ENCODE data around the gene EFTUD2. TPM values are rescaled to one million over a fixed set of nuclear protein-coding genes. Genes with fewer than 3 reads are reported as not detected.

The EFTUD2 gene
- total and polyA plus RNA-seq, 2 donors (not counting 1 experiment from before 2014, with no cell fraction given), result 88.0 to 154 TPM

DNA sequence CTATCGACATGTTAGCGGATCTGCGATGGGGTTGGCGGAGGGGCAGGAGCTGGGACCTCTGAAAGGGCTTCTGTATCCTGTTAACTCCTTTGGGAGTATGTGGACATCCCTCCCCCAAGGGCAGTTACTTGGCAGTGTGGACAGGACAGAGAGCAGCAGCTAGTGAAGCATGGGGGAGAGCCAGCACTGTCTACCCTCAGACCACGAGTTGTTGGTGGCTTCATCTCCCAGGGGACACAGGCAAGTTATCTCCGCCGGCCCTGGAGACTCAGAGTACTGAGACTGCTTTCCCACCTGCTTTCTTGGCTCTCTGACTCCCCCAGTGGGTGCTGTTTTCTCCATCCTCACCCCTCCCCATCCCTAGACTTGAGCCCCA, 21.3 kb upstream of the EFTUD2 start:
- Histone ChIP-seq H3K36me3 (ENCODE audit: control insufficient read depth, insufficient read depth, low read length) (no peaks in the 10 kb centered on the region), H3K4me2 (ENCODE audit: extremely low read depth, insufficient read depth, low read length) (no peak overlapping the region), H3K27ac (ENCODE audit: insufficient read depth, low read length) (no peak overlapping the region), H3K27me3 (ENCODE audit: control insufficient read depth, insufficient read depth, low read length) (peaks cover 2% of the 10 kb centered on the region), H4K20me1 (ENCODE audit: control insufficient read depth, extremely low read depth, insufficient read depth, low read length) (no peaks in the 10 kb centered on the region), H3K4me1 (ENCODE audit: control insufficient read depth, extremely low read depth, insufficient read depth, low read length) (no peaks in the 10 kb centered on the region), H3K9ac (ENCODE audit: insufficient read depth, low read length) (no peak overlapping the region), H2AFZ (ENCODE audit: low read length) (no peak overlapping the region), H3K79me2 (ENCODE audit: control insufficient read depth, insufficient read depth, low read length) (no peaks in the 10 kb centered on the region), H3K4me3 (replicated peaks in 1 of 4; ENCODE audit: control extremely low read depth in 1 of 4, insufficient read depth in 1 of 4, low read depth in 3 of 4, low read length in 4 of 4) (no peak overlapping the region), H3K9me3 (ENCODE audit: control insufficient read depth, insufficient read depth, low read depth, low read length) (no peaks in the 10 kb centered on the region)
- TF ChIP-seq, protein P1, sequence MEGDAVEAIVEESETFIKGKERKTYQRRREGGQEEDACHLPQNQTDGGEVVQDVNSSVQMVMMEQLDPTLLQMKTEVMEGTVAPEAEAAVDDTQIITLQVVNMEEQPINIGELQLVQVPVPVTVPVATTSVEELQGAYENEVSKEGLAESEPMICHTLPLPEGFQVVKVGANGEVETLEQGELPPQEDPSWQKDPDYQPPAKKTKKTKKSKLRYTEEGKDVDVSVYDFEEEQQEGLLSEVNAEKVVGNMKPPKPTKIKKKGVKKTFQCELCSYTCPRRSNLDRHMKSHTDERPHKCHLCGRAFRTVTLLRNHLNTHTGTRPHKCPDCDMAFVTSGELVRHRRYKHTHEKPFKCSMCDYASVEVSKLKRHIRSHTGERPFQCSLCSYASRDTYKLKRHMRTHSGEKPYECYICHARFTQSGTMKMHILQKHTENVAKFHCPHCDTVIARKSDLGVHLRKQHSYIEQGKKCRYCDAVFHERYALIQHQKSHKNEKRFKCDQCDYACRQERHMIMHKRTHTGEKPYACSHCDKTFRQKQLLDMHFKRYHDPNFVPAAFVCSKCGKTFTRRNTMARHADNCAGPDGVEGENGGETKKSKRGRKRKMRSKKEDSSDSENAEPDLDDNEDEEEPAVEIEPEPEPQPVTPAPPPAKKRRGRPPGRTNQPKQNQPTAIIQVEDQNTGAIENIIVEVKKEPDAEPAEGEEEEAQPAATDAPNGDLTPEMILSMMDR (conservative IDR thresholded peaks at IDR 0.05 in 1 of 2, IDR thresholded peaks at IDR 0.05 in 1 of 2; ENCODE audit: low read depth in 1 of 2, low read length in 2 of 2), result no peak
- no peak for TF ChIP-seq EZH2 (IDR thresholded peaks at IDR 0.05; ENCODE audit: low read length, missing control alignments)
- DNase-seq (ENCODE audit: low read depth in 2 of 2), result no peak

DNA sequence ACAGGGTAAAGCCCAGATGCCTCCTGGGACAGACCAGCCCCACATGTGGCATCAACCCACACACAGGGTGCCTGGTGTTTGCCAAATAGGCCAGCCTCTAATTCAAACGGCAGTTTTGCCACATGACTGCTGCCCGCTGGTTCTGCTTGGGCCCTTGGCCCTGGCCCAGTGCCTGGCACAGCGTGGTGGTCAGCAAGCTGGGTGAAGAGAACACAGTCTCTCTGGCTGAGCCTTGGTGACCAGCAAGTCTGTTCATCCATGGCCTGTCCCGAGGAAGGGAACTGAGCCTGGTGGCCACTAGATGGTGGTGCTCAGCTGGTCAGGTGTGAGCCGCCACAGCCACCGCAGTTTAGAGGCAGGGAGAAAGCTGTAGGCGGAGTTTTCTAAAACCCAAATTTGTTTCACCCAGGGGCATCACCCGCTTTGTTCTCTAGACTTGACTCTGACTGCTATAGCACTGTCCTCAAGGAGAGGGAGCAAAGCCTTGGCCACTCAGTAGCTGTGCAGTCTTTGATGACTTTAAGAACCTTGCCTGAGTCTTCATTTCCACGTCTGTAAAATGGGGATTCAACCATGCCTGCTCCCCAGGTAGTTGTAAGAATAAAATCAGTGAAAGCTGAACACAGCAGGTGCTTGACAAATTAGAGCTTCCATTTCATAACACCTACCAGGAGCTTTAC, 20.8 kb upstream of the EFTUD2 start:
- Histone ChIP-seq H3K4me2 (ENCODE audit: extremely low read depth, insufficient read depth, low read length) (no peak overlapping the region), H3K4me3 (replicated peaks in 1 of 4; ENCODE audit: control extremely low read depth in 1 of 4, insufficient read depth in 1 of 4, low read depth in 3 of 4, low read length in 4 of 4) (no peak overlapping the region), H3K9ac (ENCODE audit: insufficient read depth, low read length) (no peak overlapping the region), H3K79me2 (ENCODE audit: control insufficient read depth, insufficient read depth, low read length) (no peaks in the 10 kb centered on the region), H4K20me1 (ENCODE audit: control insufficient read depth, extremely low read depth, insufficient read depth, low read length) (no peaks in the 10 kb centered on the region), H3K27ac (ENCODE audit: insufficient read depth, low read length) (no peak overlapping the region), H3K9me3 (ENCODE audit: control insufficient read depth, insufficient read depth, low read depth, low read length) (no peaks in the 10 kb centered on the region), H3K27me3 (ENCODE audit: control insufficient read depth, insufficient read depth, low read length) (peaks cover 2% of the 10 kb centered on the region), H3K4me1 (ENCODE audit: control insufficient read depth, extremely low read depth, insufficient read depth, low read length) (no peaks in the 10 kb centered on the region), H2AFZ (ENCODE audit: low read length) (no peak overlapping the region), H3K36me3 (ENCODE audit: control insufficient read depth, insufficient read depth, low read length) (no peaks in the 10 kb centered on the region)
- no peak for TF ChIP-seq EZH2 (IDR thresholded peaks at IDR 0.05; ENCODE audit: low read length, missing control alignments)
- TF ChIP-seq, protein P1 (conservative IDR thresholded peaks at IDR 0.05 in 1 of 2, IDR thresholded peaks at IDR 0.05 in 1 of 2; ENCODE audit: low read depth in 1 of 2, low read length in 2 of 2), result peak; percentile 86 to 87
- DNase-seq (ENCODE audit: low read depth in 2 of 2), result peak; percentile 70 to 85

DNA sequence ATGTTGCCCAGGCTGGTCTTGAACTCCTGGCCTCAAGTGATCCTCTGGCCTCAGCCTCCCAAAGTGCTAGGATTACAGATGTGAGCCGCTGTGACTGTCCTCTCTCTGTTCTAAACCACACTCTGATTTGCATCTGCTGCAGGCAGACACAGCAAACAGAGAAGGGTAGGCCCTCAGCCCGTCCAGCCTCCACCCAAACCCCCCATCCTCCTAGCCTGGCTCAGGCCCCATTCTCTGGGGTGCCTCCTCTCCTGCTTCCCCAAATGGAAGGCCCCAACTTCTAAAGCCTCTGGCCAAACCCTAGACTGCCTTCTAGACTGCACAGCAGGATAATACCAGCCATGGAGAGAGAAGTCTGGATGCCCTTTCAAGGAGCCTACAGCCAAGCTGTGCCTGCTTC, 20.2 kb upstream of the EFTUD2 start:
- Histone ChIP-seq H3K9ac (ENCODE audit: insufficient read depth, low read length) (no peak overlapping the region), H3K4me2 (ENCODE audit: extremely low read depth, insufficient read depth, low read length) (no peak overlapping the region), H2AFZ (ENCODE audit: low read length) (no peak overlapping the region), H4K20me1 (ENCODE audit: control insufficient read depth, extremely low read depth, insufficient read depth, low read length) (no peaks in the 10 kb centered on the region), H3K9me3 (ENCODE audit: control insufficient read depth, insufficient read depth, low read depth, low read length) (no peaks in the 10 kb centered on the region), H3K79me2 (ENCODE audit: control insufficient read depth, insufficient read depth, low read length) (no peaks in the 10 kb centered on the region), H3K27me3 (ENCODE audit: control insufficient read depth, insufficient read depth, low read length) (peaks cover 2% of the 10 kb centered on the region), H3K27ac (ENCODE audit: insufficient read depth, low read length) (no peak overlapping the region), H3K4me1 (ENCODE audit: control insufficient read depth, extremely low read depth, insufficient read depth, low read length) (no peaks in the 10 kb centered on the region), H3K4me3 (replicated peaks in 1 of 4; ENCODE audit: control extremely low read depth in 1 of 4, insufficient read depth in 1 of 4, low read depth in 3 of 4, low read length in 4 of 4) (no peak overlapping the region), H3K36me3 (ENCODE audit: control insufficient read depth, insufficient read depth, low read length) (no peaks in the 10 kb centered on the region)
- no peak for DNase-seq (ENCODE audit: low read depth in 2 of 2)
- no peak for TF ChIP-seq EZH2 (IDR thresholded peaks at IDR 0.05; ENCODE audit: low read length, missing control alignments)
- TF ChIP-seq, protein P1 (conservative IDR thresholded peaks at IDR 0.05 in 1 of 2, IDR thresholded peaks at IDR 0.05 in 1 of 2; ENCODE audit: low read depth in 1 of 2, low read length in 2 of 2), result no peak

Data from fibroblast of lung (primary cell).